ENCODE data around the gene THOC6.

Gene THOC6

DNA sequence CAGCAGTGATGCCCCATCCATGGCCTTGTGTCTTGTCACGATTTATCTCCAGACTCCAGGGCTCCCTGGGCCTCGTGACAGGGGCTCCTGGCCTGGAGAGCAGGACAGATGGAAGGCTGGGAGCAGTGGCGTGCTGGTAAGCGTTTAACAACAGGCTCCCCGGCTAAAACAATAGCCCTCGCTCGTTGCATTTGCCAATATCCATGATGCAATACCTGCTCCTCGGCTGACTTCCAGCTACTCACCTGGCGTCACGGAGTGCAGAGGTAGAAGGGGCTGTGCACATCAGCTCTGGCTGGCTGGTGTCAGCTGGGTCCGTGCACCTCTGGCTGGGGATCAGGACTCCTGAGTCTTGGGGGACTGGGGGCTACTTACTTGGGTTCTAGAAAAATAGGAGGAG, 14.4 kb downstream of the THOC6 start:
- DNase-seq (ENCODE audit: low read depth in 2 of 2) = no peak
- no peak overlapping the region for H3K4me3 ChIP-seq (replicated peaks in 1 of 2; ENCODE audit: low read depth in 2 of 2, low read length in 2 of 2)
- TF ChIP-seq, protein P1, sequence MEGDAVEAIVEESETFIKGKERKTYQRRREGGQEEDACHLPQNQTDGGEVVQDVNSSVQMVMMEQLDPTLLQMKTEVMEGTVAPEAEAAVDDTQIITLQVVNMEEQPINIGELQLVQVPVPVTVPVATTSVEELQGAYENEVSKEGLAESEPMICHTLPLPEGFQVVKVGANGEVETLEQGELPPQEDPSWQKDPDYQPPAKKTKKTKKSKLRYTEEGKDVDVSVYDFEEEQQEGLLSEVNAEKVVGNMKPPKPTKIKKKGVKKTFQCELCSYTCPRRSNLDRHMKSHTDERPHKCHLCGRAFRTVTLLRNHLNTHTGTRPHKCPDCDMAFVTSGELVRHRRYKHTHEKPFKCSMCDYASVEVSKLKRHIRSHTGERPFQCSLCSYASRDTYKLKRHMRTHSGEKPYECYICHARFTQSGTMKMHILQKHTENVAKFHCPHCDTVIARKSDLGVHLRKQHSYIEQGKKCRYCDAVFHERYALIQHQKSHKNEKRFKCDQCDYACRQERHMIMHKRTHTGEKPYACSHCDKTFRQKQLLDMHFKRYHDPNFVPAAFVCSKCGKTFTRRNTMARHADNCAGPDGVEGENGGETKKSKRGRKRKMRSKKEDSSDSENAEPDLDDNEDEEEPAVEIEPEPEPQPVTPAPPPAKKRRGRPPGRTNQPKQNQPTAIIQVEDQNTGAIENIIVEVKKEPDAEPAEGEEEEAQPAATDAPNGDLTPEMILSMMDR (IDR thresholded peaks at IDR 0.05; ENCODE audit: low read depth, low read length) = no peak

DNA sequence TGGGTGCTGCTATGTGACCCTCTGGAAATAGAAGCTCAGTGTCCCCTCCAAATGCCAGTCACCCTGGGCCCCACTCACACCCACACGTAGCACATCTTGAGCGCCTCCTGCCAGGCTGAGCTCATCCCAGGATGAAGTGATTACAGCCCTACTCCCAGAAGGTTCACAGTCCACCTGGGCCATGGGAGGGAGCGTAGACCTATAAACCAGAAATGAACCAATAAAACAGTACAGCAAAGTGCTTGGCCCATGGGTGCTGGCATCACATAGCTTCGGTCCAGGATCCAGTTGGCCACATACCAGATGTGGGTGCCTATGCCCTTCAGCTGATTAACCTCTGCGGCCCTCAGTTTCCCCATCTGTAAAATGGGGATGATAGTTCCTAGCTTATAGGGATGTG, 15.1 kb downstream of the THOC6 start:
- TF ChIP-seq, protein P1 (IDR thresholded peaks at IDR 0.05; ENCODE audit: low read depth, low read length) = no peak
- DNase-seq (ENCODE audit: low read depth in 2 of 2) = no peak
- H3K4me3 ChIP-seq (replicated peaks in 1 of 2; ENCODE audit: low read depth in 2 of 2, low read length in 2 of 2) = no peak overlapping the region

DNA sequence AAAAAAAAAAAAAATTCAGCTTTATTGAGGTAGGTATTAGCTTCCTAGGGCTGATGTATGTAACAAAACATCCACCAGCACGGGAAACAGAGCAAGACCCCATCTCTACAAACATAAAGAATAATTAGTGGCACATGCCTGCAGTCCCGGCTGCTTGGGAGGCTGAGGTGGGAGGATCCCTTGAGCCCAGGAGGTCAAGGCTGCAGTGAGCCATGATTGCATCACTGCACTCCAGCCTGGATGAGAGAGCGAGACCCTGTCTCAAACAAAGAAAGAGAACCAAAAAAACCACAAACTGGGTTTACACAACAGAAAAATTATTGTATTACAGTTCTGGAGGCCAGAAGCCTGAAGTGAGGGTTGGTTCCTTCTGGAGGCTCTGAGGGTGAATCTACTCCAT, 18.5 kb downstream of the THOC6 start:
- TF ChIP-seq, protein P1 (IDR thresholded peaks at IDR 0.05; ENCODE audit: low read depth, low read length) = no peak
- no peak for DNase-seq (ENCODE audit: low read depth in 2 of 2)
- no peak overlapping the region for H3K4me3 ChIP-seq (replicated peaks in 1 of 2; ENCODE audit: low read depth in 2 of 2, low read length in 2 of 2)

DNA sequence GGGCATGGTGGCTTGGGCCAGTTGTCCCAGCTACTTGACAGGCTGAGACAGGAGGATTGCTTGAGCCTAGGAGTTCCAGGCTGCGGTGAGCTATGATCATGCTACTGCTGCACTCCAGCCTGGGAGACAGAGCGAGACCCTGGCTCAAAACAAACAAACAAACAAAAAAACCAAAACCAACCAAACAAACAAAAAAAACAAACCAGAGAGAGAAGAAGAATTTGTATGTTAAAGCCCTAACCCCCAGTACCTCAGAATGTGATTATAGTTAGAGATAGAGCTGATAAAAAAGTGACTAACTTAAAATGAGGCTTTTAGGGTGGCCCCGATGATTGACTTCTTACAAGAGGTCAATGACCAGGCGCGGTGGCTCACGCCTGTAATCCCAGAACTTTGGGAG, 20.9 kb downstream of the THOC6 start:
- TF ChIP-seq, protein P1 (IDR thresholded peaks at IDR 0.05; ENCODE audit: low read depth, low read length) = no peak
- no peak for DNase-seq (ENCODE audit: low read depth in 2 of 2)
- no peak overlapping the region for H3K4me3 ChIP-seq (replicated peaks in 1 of 2; ENCODE audit: low read depth in 2 of 2, low read length in 2 of 2)

DNA sequence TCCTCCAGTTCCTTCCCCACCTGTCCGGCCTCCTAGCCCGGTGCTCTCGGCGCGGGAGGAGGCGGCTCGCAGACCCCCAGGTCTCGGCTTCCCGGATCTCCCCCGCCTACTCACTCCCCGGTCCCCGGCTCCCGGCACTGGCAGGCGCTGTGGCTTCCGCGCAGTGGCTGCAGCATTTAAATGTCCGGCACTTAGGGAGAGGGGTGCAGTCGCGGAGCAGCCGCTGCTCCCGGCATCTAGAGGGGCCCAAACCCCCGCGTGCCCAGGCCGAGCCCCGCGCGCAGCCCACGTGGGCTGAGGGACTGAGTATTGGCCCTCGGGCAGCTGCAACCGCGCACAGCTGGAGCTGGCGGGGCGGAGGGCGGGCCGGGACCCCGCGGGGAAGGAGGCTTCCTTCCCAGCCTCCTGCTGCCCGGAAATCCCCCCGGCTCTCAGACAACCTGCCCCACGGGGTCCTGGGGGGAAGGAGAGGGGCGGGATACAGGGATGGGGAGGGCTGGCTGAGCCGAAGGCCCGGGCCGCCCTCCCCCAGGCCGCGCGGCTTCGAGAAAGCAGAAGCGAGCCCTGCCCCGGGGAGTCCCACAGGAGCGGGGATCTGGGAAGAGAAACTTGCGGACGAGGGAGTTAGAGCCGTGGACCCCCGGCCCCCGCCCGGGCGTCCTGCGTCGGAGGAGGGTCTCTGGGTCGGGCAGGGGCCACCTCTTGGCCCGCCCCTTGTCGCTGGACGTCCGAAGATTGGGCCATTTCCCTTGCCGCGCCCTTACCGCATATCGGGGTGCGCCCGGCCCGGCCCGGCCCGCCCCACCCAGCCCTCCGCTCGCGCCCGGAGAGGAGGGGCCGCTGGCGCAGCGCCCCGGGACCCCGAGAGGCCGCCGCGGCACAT, 22.2 kb downstream of the THOC6 start, which contains the start of gene MMP25:
Gene MMP25 (plus strand): TSS at position 804 of the 883 bp plus-strand sequence. CDS start 357 bp downstream, outside the sequence.
- DNase-seq (ENCODE audit: low read depth in 2 of 2) = no peak
- H3K4me3 ChIP-seq (replicated peaks in 1 of 2; ENCODE audit: low read depth in 2 of 2, low read length in 2 of 2) = peak within 1 kb of the TSS; percentile 44 to 47
- TF ChIP-seq, protein P1 (IDR thresholded peaks at IDR 0.05; ENCODE audit: low read depth, low read length) = no peak

DNA sequence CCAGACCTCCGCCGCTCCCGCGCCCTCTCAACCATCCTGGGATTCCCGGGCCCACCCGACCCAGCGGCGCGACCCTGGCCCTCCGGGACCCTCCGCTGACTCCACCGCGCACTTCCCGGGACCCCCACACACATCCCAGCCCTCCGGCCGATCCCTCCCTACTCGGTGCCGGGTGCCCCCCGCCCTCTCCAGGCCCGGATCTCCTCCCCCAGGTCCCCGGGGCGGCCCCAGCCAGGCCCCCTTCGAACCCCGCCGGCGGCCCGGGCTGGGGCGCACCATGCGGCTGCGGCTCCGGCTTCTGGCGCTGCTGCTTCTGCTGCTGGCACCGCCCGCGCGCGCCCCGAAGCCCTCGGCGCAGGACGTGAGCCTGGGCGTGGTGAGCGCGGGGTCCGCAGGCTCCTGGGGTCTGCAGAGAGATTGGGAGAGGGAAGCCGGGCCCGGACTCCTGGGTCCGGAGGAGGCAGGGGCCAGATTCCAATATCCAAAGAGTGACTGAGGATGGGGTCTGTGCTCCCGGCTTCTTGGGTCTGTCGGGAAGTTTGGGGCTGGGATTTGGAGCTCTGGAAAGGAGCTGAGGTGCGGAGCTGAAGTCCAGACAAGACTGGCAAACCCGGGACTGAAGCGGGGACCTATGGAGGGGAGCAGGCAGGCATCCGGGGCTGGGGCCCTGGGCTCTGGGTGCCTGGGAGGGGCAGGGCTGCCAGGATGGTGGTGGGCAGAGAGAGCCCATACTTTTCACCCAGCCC, 23.0 kb downstream of the THOC6 start:
- DNase-seq (ENCODE audit: low read depth in 2 of 2) = no peak
- no peak overlapping the region for H3K4me3 ChIP-seq (replicated peaks in 1 of 2; ENCODE audit: low read depth in 2 of 2, low read length in 2 of 2)
- TF ChIP-seq, protein P1 (IDR thresholded peaks at IDR 0.05; ENCODE audit: low read depth, low read length) = no peak
